NCI-H446 (cell line): ENCODE data around the gene FADS6.

Experiments used
- DNase-seq, 2 experiments: peaks; one replicate each; lab custom pipeline; 2025; lab: John Stamatoyannopoulos, UW

The FADS6 gene

GRCh38 chr17:74854792-74855191 is 38.6 kb downstream of the FADS6 start:
- no peak for DNase-seq

GRCh38 chr17:74853669-74854068 is 39.8 kb downstream of the FADS6 start:
- no peak for DNase-seq

GRCh38 chr17:74853048-74853397 is 40.4 kb downstream of the FADS6 start:
- no peak for DNase-seq

- DNase-seq: no peak
Measured at GRCh38 chr17:74852237-74853047, 41.0 kb downstream of the FADS6 start.

GRCh38 chr17:74851612-74852236 is 41.7 kb downstream of the FADS6 start:
- DNase-seq: no peak

- no peak for DNase-seq
Measured at GRCh38 chr17:74850914-74851313, 42.5 kb downstream of the FADS6 start.

GRCh38 chr17:74850310-74850709 is 43.1 kb downstream of the FADS6 start:
- no peak for DNase-seq

- no peak for DNase-seq
Measured at GRCh38 chr17:74848656-74849399, 44.6 kb downstream of the FADS6 start.

GRCh38 chr17:74846621-74847020 is 46.8 kb downstream of the FADS6 start:
- DNase-seq: no peak

- no peak for DNase-seq
Measured at GRCh38 chr17:74843352-74843627, 50.1 kb downstream of the FADS6 start.

- peak; percentile 86 to 95 for DNase-seq
Measured at GRCh38 chr17:74842599-74843351, 50.7 kb downstream of the FADS6 start.

- peak; percentile 86 to 93 for DNase-seq
Measured at GRCh38 chr17:74842146-74842598, 51.3 kb downstream of the FADS6 start.

GRCh38 chr17:74840989-74841666 is 52.3 kb downstream of the FADS6 start:
- peak; percentile 95 to 97 for DNase-seq

- DNase-seq: peak in 1 of 2 experiments; percentile 62
Measured at GRCh38 chr17:74839990-74840852, 53.2 kb downstream of the FADS6 start.

GRCh38 chr17:74838274-74838673 is 55.2 kb downstream of the FADS6 start:
- DNase-seq: no peak

- DNase-seq: no peak
Measured at GRCh38 chr17:74836691-74837467, 56.6 kb downstream of the FADS6 start.

- DNase-seq: no peak
Measured at GRCh38 chr17:74836191-74836590, 57.2 kb downstream of the FADS6 start.

GRCh38 chr17:74833501-74834377 is 59.7 kb downstream of the FADS6 start:
- no peak for DNase-seq

- no peak for DNase-seq
Measured at GRCh38 chr17:74832421-74832820, 61.0 kb downstream of the FADS6 start.
